HepG2 (cell line): ENCODE data around the gene INTS3. TPM values are rescaled to one million over a fixed set of nuclear protein-coding genes. Genes with fewer than 3 reads are reported as not detected.

Source experiments
- ATAC-seq: fragments of 200-7000 bp; cut with Tn5 transposase; 3 replicates; pipeline ENCODE4 v1.9.1; 2020; ENCODE audit warnings: mild to moderate bottlenecking, moderate library complexity
- BruUV-seq: library from RNA; stranded (reverse); fragments of 400-500 nt; replicated peaks from 2 replicates; lab custom pipeline; 2021; lab: Mats Ljungman, UMichigan
- CTCF ChIA-PET: fragments of 300-600 bp; formaldehyde crosslinking; extraction: SDS; loops from one replicate; lab custom pipeline; 2021; ENCODE audit warnings: low total read pairs, inconsistent platforms, low intra/inter-chr PET ratio; lab: Yijun Ruan, JAX
- POLR2A ChIA-PET: fragments of 350-600 bp; sonication (Branson Sonifier 250); formaldehyde crosslinking; loops from one replicate; lab custom pipeline; 2020; ENCODE audit warnings: antibody characterized with exemption, inconsistent platforms; lab: Yijun Ruan, JAX
- DNase-seq: peaks from one replicate; pipeline ENCODE4 v3.0.0-alpha.2; 2015; ENCODE audit warnings: low spot score
- FAIRE-seq: peaks from 3 replicates; lab custom pipeline; 2011; peaks lifted over from hg19 to GRCh38; lab: Jason Lieb, UNC
- H2AFZ ChIP-seq: one replicate; pipeline ENCODE4 v1.6.1; 2011; ENCODE audit warnings: low read length, inconsistent platforms
- H3K27ac ChIP-seq: fragments of 300-600 bp; 3 replicates; pipeline ENCODE4 v1.8.0; 2011; ENCODE audit warnings: mixed run types, mild to moderate bottlenecking, mixed read lengths, low read length, inconsistent platforms; ENCODE audit not compliant: insufficient read depth; ENCODE audit errors: extremely low read length
- H3K27me3 ChIP-seq, 2 experiments: fragments of 200-600 bp in 1 of 2; 2 replicates in 1 of 2; 3 replicates in 1 of 2; pipeline versions ENCODE4 v1.6.0 to v1.8.0; 2011; ENCODE audit warnings: low read length in 2 of 2, mild to moderate bottlenecking in 2 of 2, moderate library complexity in 2 of 2, inconsistent platforms in 1 of 2; ENCODE audit not compliant: insufficient read depth in 2 of 2, control insufficient read depth in 1 of 2
- H3K36me3 ChIP-seq, 2 experiments: fragments of 200-600 bp in 1 of 2; replicated peaks in 1 of 2; 2 replicates in 1 of 2; 3 replicates in 1 of 2; pipeline versions ENCODE4 v1.5.1 to v1.8.0; 2011; ENCODE audit warnings: low read length in 2 of 2, inconsistent platforms in 1 of 2; ENCODE audit not compliant: insufficient read depth in 2 of 2, control insufficient read depth in 1 of 2
- H3K4me1 ChIP-seq: 2 replicates; pipeline ENCODE4 v1.5.1; 2012; ENCODE audit warnings: low read length, inconsistent platforms; ENCODE audit not compliant: insufficient read depth
- H3K4me2 ChIP-seq: 2 replicates; pipeline ENCODE4 v1.6.0; 2011; ENCODE audit warnings: low read depth, low read length, inconsistent platforms
- H3K4me3 ChIP-seq, 3 experiments: fragments of 200-600 bp in 1 of 3; sonication (generic), shearing (Covaris generic) in 1 of 3; replicated peaks in 1 of 3; 2 replicates each; pipeline ENCODE4 v1.5.1; 2011 to 2016; ENCODE audit warnings: low read length in 3 of 3, inconsistent platforms in 2 of 3, low read depth in 2 of 3, mild to moderate bottlenecking in 2 of 3, control low read depth in 1 of 3, mixed read lengths in 1 of 3; ENCODE audit not compliant: insufficient read depth in 1 of 3
- H3K79me2 ChIP-seq: one replicate; pipeline ENCODE4 v1.6.1; 2011; ENCODE audit warnings: low read length, inconsistent platforms; ENCODE audit not compliant: insufficient read depth
- H3K9ac ChIP-seq: 2 replicates; pipeline ENCODE4 v1.6.0; 2011; ENCODE audit warnings: mild to moderate bottlenecking, low read depth, low read length, inconsistent platforms; ENCODE audit not compliant: insufficient read depth
- H3K9me3 ChIP-seq: 2 replicates; pipeline ENCODE4 v1.5.1; 2012; ENCODE audit warnings: mild to moderate bottlenecking, low read length
- H4K20me1 ChIP-seq: 2 replicates; pipeline ENCODE4 v1.6.0; 2011; ENCODE audit warnings: inconsistent platforms, mild to moderate bottlenecking, low read length, moderate library complexity; ENCODE audit not compliant: insufficient read depth
- CBX5 ChIP-seq: sonication (generic); formaldehyde crosslinking; IDR thresholded peaks from 2 replicates; pipeline ENCODE4 v1.4.0; 2020; ENCODE audit warnings: missing genetic modification reagents, borderline replicate concordance
- CEBPB ChIP-seq: IDR thresholded peaks from 2 replicates; pipeline ENCODE4 v1.6.1; 2011; ENCODE audit warnings: low read depth, low read length, improper control_type of control experiment, borderline replicate concordance
- HNF4A ChIP-seq: sonication (generic); formaldehyde crosslinking; IDR thresholded peaks from 2 replicates; pipeline ENCODE4 v1.4.0; 2020; ENCODE audit warnings: missing genetic modification reagents
- SNAPC4 ChIP-seq: sonication (generic); formaldehyde crosslinking; IDR thresholded peaks from 2 replicates; pipeline ENCODE4 v1.4.0; 2020; ENCODE audit warnings: mild to moderate bottlenecking, missing genetic modification reagents
- ZNF773 ChIP-seq: sonication (generic); formaldehyde crosslinking; IDR thresholded peaks from 2 replicates; pipeline ENCODE4 v1.4.0; 2020; ENCODE audit warnings: missing genetic modification reagents, borderline replicate concordance
- WGBS: methylation state at CpG from one replicate; pipeline ENCODE4 v1.1.6; 2017; ENCODE audit warnings: low lambda C conversion rate; 5-methylcytosine and 5-hydroxymethylcytosine counted together
- in situ Hi-C: cut with HindIII; loops from 2 replicates; pipeline ENCODE4 v1.10.0; 2017; ENCODE audit warnings: low pct_unique_long_range_greater_than_20kb; ENCODE audit not compliant: extremely low pct_ligation_motif_present
- intact Hi-C: fragments of 100-400 bp; cut with micrococcal nuclease; formaldehyde crosslinking; loops from one replicate; pipeline ENCODE4 v1.10.0; 2022; ENCODE audit not compliant: unreplicated experiment
- polyA plus RNA-seq, 8 experiments: library from polyadenylated mRNA; depleted of rRNA in 3 of 8; stranded (reverse) in 7 of 8; unstranded in 1 of 8; fragments of >200 nt; fragmentation: Illumina TruSeq in 4 of 8; extraction: Trizol in 4 of 8; gene quantifications; 2 replicates each; pipeline versions ENCODE4 v1.2.1 to v1.2.3, GENCODE V29; 2011 to 2016; ENCODE audit warnings: low read depth in 4 of 8, missing spikeins in 1 of 8, mixed read lengths in 1 of 8; ENCODE audit not compliant: insufficient read depth in 1 of 8
- total RNA-seq, 5 experiments: library from RNA; depleted of rRNA; stranded (reverse); fragments of >200 nt; fragmentation: Illumina TruSeq; extraction: Trizol; gene quantifications; 2 replicates each; pipeline ENCODE4 v1.2.3, GENCODE V29; 2016; ENCODE audit warnings: low read depth in 1 of 5

The INTS3 gene
- total and polyA plus RNA-seq, 2 of the 13 experiments (the other 11 are each of a cell fraction or from before 2014, with no cell fraction given) = 17.2 to 27.2 TPM

DNA sequence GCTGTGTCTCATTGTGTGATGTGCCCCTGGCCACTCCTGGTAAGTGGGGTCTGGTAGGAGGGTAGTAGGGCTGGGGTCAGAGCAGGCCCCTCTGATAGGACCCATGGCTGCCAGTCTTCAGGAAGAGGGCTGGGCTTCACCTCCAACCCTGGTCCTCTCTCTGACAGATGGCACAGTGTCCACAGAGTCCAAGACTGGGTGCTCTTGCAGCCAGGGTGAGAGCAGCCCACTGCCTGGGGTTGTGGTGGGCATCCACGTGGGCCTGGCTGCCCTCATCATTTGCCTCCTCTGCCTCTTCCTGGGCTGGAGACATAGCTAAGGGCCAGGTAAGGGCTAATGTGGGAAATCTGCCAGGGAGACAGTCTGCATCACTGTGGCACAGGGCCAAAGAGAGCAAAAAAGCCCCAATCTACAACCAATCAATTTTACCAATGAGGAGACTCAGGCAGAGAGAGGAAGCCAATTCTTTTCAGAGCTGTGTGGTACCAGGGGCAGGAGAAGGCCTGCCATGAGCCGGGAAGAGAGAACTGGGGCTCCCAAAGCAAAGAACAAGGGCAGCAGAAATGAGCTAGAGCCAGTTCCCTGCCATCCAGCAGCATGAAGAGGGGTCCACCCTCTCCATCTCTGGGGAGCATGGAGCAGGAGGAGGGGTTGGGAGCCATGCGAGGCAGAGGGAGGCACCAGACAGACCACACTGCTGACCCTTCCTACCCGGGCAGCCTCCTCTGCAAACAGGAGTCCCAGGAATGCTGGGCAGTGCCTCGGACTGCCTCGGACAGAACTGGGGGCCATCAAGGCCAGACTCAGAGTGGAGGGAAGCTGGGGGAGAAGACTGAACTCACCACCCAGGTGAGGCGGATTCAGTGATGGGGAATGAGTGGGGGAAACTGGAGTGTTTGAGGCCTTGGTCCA lies 74.2 kb downstream of the INTS3 start:
- no peak for ATAC-seq
- Histone ChIP-seq H3K79me2 (no peaks in the 10 kb centered on the region), H3K36me3 (no peaks in the 10 kb centered on the region; a peak in 1 of 5 replicates), H3K27ac (no peak overlapping the region), H4K20me1 (no peaks in the 10 kb centered on the region), H2AFZ (no peak overlapping the region), H3K4me1 (peaks cover 16% of the 10 kb centered on the region), H3K9ac (no peak overlapping the region), H3K9me3 (no peaks in the 10 kb centered on the region), H3K4me2 (no peak overlapping the region), H3K27me3 (no peaks in the 10 kb centered on the region), H3K4me3 (no peak overlapping the region)
- no peak for FAIRE-seq
- TF ChIP-seq SNAPC4 (no peak), ZNF773 (CRISPR knock-in tag) (no peak), CBX5 (no peak), CEBPB (no peak), HNF4A (CRISPR knock-in tag) (no peak)
- BruUV-seq = no TSS peak
- in situ Hi-C loops (no loop called here), intact Hi-C loops (no loop called here)
- DNase-seq = no peak
- ChIA-PET POLR2A (interaction anchor here (1.2 kb wide), 1 partner anchor 113 kb away, joined by 3 read pairs; no protein-coding TSS in a partner anchor), CTCF (no interaction called here)
- 63% methylated on average over 6 of the region's 7 CpGs for WGBS
